Fibroblast of lung (primary cell): ENCODE results near the gene HAL. TPM values are rescaled to one million over a fixed set of nuclear protein-coding genes. Genes with fewer than 3 reads are reported as not detected.

Experiments used
- DNase-seq, 2 donors: peaks; one replicate each; pipeline versions ENCODE4 v3.0.0 to v3.0.0-alpha.2; 2010; ENCODE audit warnings: low read depth in 2 of 2
- H2AFZ ChIP-seq: 2 replicates; pipeline ENCODE4 v1.5.1; 2012; ENCODE audit warnings: low read length, control low read depth, inconsistent platforms
- H3K27ac ChIP-seq: 2 replicates; pipeline ENCODE4 v1.5.1; 2011; ENCODE audit warnings: low read length, control low read depth; ENCODE audit not compliant: insufficient read depth
- H3K27me3 ChIP-seq: 2 replicates; pipeline ENCODE4 v1.5.1; 2011; ENCODE audit warnings: mild to moderate bottlenecking, low read length; ENCODE audit not compliant: control insufficient read depth, insufficient read depth
- H3K36me3 ChIP-seq: 2 replicates; pipeline ENCODE4 v1.5.1; 2011; ENCODE audit warnings: low read length; ENCODE audit not compliant: control insufficient read depth, insufficient read depth
- H3K4me1 ChIP-seq: 2 replicates; pipeline ENCODE4 v1.5.1; 2011; ENCODE audit warnings: low read length; ENCODE audit not compliant: control insufficient read depth, insufficient read depth; ENCODE audit errors: extremely low read depth
- H3K4me2 ChIP-seq: 2 replicates; pipeline ENCODE4 v1.5.1; 2011; ENCODE audit warnings: low read length, control low read depth; ENCODE audit not compliant: insufficient read depth; ENCODE audit errors: extremely low read depth
- H3K4me3 ChIP-seq, 4 experiments: fragments of 200-600 bp in 1 of 4; sonication (generic) in 1 of 4; replicated peaks in 1 of 4; 2 replicates each; pipeline ENCODE4 v1.5.1; 2011 to 2016; ENCODE audit warnings: low read length in 4 of 4, low read depth in 3 of 4, mild to moderate bottlenecking in 3 of 4, control low read depth in 2 of 4, inconsistent platforms in 1 of 4, mixed read lengths in 1 of 4; ENCODE audit not compliant: insufficient read depth in 1 of 4; ENCODE audit errors: control extremely low read depth in 1 of 4
- H3K79me2 ChIP-seq: 2 replicates; pipeline ENCODE4 v1.5.1; 2012; ENCODE audit warnings: mild to moderate bottlenecking, low read length, inconsistent platforms; ENCODE audit not compliant: control insufficient read depth, insufficient read depth
- H3K9ac ChIP-seq: 2 replicates; pipeline ENCODE4 v1.5.1; 2011; ENCODE audit warnings: mild to moderate bottlenecking, low read length, control low read depth; ENCODE audit not compliant: insufficient read depth
- H3K9me3 ChIP-seq: 2 replicates; pipeline ENCODE4 v1.5.1; 2012; ENCODE audit warnings: low read depth, low read length; ENCODE audit not compliant: control insufficient read depth, insufficient read depth
- H4K20me1 ChIP-seq: 2 replicates; pipeline ENCODE4 v1.5.1; 2011; ENCODE audit warnings: low read length; ENCODE audit not compliant: control insufficient read depth, insufficient read depth; ENCODE audit errors: extremely low read depth
- EZH2 ChIP-seq: IDR thresholded peaks from 2 replicates; pipeline ENCODE4 v1.5.1; 2012; ENCODE audit warnings: low read length, control low read depth, mild to moderate bottlenecking; ENCODE audit errors: missing control alignments
- polyA plus RNA-seq, 2 donors: library from polyadenylated mRNA; depleted of rRNA in 1 of 2; stranded (reverse) in 1 of 2; unstranded in 1 of 2; fragments of >200 nt; gene quantifications; 2 replicates each; pipeline ENCODE4 v1.2.1, GENCODE V29; 2011 to 2012; ENCODE audit warnings: missing spikeins in 1 of 2
- total RNA-seq: library from RNA; depleted of rRNA; stranded (reverse); fragments of >200 nt; gene quantifications from 2 replicates; pipeline ENCODE4 v1.2.1, GENCODE V29; 2014
- TF ChIP-seq, protein P1 (sequence below), 2 donors: IDR thresholded peaks in 1 of 2; conservative IDR thresholded peaks in 1 of 2; 1 replicate in 1 of 2; 2 replicates in 1 of 2; pipeline ENCODE4 v1.5.1; 2011 to 2012; ENCODE audit warnings: low read length in 2 of 2, control low read depth in 1 of 2, inconsistent platforms in 1 of 2, low read depth in 1 of 2, mild to moderate bottlenecking in 1 of 2

The HAL gene
- total and polyA plus RNA-seq, 2 donors (not counting 1 experiment from before 2014, with no cell fraction given): 0.02 to 0.17 TPM

GRCh38 chr12:95960241-95960640, 35.9 kb downstream of the HAL start:
- H3K27me3 ChIP-seq: peaks cover 4% of the 10 kb centered on the region
- TF ChIP-seq EZH2: no peak
- TF ChIP-seq, protein P1, sequence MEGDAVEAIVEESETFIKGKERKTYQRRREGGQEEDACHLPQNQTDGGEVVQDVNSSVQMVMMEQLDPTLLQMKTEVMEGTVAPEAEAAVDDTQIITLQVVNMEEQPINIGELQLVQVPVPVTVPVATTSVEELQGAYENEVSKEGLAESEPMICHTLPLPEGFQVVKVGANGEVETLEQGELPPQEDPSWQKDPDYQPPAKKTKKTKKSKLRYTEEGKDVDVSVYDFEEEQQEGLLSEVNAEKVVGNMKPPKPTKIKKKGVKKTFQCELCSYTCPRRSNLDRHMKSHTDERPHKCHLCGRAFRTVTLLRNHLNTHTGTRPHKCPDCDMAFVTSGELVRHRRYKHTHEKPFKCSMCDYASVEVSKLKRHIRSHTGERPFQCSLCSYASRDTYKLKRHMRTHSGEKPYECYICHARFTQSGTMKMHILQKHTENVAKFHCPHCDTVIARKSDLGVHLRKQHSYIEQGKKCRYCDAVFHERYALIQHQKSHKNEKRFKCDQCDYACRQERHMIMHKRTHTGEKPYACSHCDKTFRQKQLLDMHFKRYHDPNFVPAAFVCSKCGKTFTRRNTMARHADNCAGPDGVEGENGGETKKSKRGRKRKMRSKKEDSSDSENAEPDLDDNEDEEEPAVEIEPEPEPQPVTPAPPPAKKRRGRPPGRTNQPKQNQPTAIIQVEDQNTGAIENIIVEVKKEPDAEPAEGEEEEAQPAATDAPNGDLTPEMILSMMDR (conservative IDR thresholded peaks at IDR 0.05 in 1 of 2, IDR thresholded peaks at IDR 0.05 in 1 of 2; ENCODE audit: low read depth in 1 of 2, low read length in 2 of 2): no peak
- no peaks in the 10 kb centered on the region for H3K9me3 ChIP-seq
- H3K27ac ChIP-seq: no peak overlapping the region
- H3K79me2 ChIP-seq: no peaks in the 10 kb centered on the region
- no peak overlapping the region for H2AFZ ChIP-seq
- H3K36me3 ChIP-seq: no peaks in the 10 kb centered on the region
- H3K9ac ChIP-seq: no peak overlapping the region
- DNase-seq: no peak
- no peaks in the 10 kb centered on the region for H3K4me1 ChIP-seq
- H3K4me3 ChIP-seq: no peak overlapping the region
- no peaks in the 10 kb centered on the region for H4K20me1 ChIP-seq
- H3K4me2 ChIP-seq: no peak overlapping the region

- no peak overlapping the region for H3K27ac ChIP-seq
- no peak overlapping the region for H3K9ac ChIP-seq
- no peaks in the 10 kb centered on the region for H3K79me2 ChIP-seq
- H3K4me2 ChIP-seq: no peak overlapping the region
- no peak overlapping the region for H2AFZ ChIP-seq
- peak; percentile 11 to 15 for DNase-seq
- H3K4me1 ChIP-seq: no peaks in the 10 kb centered on the region
- no peaks in the 10 kb centered on the region for H3K36me3 ChIP-seq
- TF ChIP-seq, protein P1 (conservative IDR thresholded peaks at IDR 0.05 in 1 of 2, IDR thresholded peaks at IDR 0.05 in 1 of 2; ENCODE audit: low read depth in 1 of 2, low read length in 2 of 2): peak in 1 of 2 donors; percentile 22
- TF ChIP-seq EZH2: no peak
- peaks cover 4% of the 10 kb centered on the region for H3K27me3 ChIP-seq
- H4K20me1 ChIP-seq: no peaks in the 10 kb centered on the region
- no peaks in the 10 kb centered on the region for H3K9me3 ChIP-seq
- H3K4me3 ChIP-seq: no peak overlapping the region
These were observed 37.0 kb downstream of the HAL start for GRCh38 chr12:95959107-95959506.

DNA sequence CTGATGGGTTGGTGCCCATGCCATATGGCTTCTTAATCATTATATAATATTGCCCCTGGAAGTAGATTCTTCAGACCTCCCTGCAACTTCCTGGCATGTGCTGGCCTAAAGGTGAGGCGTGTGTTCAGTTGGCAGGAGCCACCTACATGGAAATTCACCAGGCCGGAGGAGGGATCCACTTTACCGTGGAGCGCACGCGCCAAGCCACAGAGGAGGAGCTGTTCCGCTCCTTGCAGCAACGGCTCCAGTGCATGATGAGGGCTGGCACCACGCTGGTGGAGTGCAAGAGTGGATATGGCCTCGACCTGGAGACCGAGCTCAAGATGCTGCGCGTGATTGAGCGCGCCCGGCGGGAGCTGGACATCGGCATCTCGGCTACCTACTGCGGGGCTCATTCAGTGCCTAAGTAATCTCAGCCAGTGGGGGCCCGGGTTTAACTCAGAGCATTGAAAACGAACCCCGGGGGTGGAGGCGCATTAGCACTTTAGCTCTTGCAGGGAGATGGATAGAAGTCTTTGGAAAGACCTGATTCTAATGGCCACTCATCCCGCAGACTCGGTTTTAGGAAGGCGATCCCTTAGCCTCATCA, 39.5 kb downstream of the HAL start:
- Histone ChIP-seq H3K9ac (no peak overlapping the region), H3K27me3 (peaks cover 4% of the 10 kb centered on the region), H3K27ac (no peak overlapping the region), H3K36me3 (no peaks in the 10 kb centered on the region), H3K4me3 (no peak overlapping the region), H2AFZ (no peak overlapping the region), H3K9me3 (no peaks in the 10 kb centered on the region), H4K20me1 (no peaks in the 10 kb centered on the region), H3K4me2 (no peak overlapping the region), H3K4me1 (no peaks in the 10 kb centered on the region), H3K79me2 (no peaks in the 10 kb centered on the region)
- DNase-seq: no peak
- TF ChIP-seq, protein P1 (conservative IDR thresholded peaks at IDR 0.05 in 1 of 2, IDR thresholded peaks at IDR 0.05 in 1 of 2; ENCODE audit: low read depth in 1 of 2, low read length in 2 of 2): no peak
- no peak for TF ChIP-seq EZH2
